Endodermal cell (in vitro differentiated cells): ENCODE results near the gene TPST1. TPM values are rescaled to one million over a fixed set of nuclear protein-coding genes. Genes with fewer than 3 reads are reported as not detected.

Source experiments
- DNase-seq: peaks from one replicate; pipeline ENCODE4 v3.0.0-alpha.2; 2017
- H3K27ac ChIP-seq: 2 replicates; pipeline ENCODE4 v1.5.1; 2013; ENCODE audit warnings: mild to moderate bottlenecking, low read depth, low read length, moderate library complexity
- H3K27me3 ChIP-seq: 2 replicates; pipeline ENCODE4 v1.6.1; 2013; ENCODE audit warnings: mild to moderate bottlenecking, low read length, moderate library complexity; ENCODE audit not compliant: insufficient read depth, control insufficient read depth, poor library complexity, severe bottlenecking
- H3K36me3 ChIP-seq: 2 replicates; pipeline ENCODE4 v1.7.0; 2013; ENCODE audit warnings: mild to moderate bottlenecking, low read length, moderate library complexity; ENCODE audit not compliant: control insufficient read depth, insufficient read depth
- H3K4me1 ChIP-seq: one replicate; pipeline ENCODE4 v1.7.0; 2013; ENCODE audit warnings: low read length; ENCODE audit not compliant: control insufficient read depth, insufficient read depth
- H3K4me3 ChIP-seq: 2 replicates; pipeline ENCODE4 v1.5.1; 2013; ENCODE audit warnings: mild to moderate bottlenecking, low read length, moderate library complexity
- H3K9ac ChIP-seq: 2 replicates; pipeline ENCODE4 v1.6.1; 2013; ENCODE audit warnings: mild to moderate bottlenecking, low read length, moderate library complexity; ENCODE audit not compliant: poor library complexity, severe bottlenecking; ENCODE audit errors: extremely low read depth
- H3K9me3 ChIP-seq: 2 replicates; pipeline ENCODE4 v1.6.1; 2013; ENCODE audit warnings: mild to moderate bottlenecking, low read length, moderate library complexity; ENCODE audit not compliant: control insufficient read depth
- H3K27ac Mint-ChIP-seq: 2 replicates; pipeline ENCODE4 v1.8.0; 2020; ENCODE audit warnings: mixed read lengths
- H3K27me3 Mint-ChIP-seq: 2 replicates; pipeline ENCODE4 v1.8.0; 2021; ENCODE audit warnings: mild to moderate bottlenecking, mixed read lengths; ENCODE audit not compliant: insufficient read depth
- H3K36me3 Mint-ChIP-seq: 2 replicates; pipeline ENCODE4 v1.8.0; 2020; ENCODE audit warnings: low read depth, mixed read lengths
- H3K4me1 Mint-ChIP-seq: 2 replicates; pipeline ENCODE4 v1.8.0; 2020; ENCODE audit warnings: mixed read lengths
- H3K4me3 Mint-ChIP-seq: 2 replicates; pipeline ENCODE4 v1.8.0; 2020; ENCODE audit warnings: mild to moderate bottlenecking, moderate library complexity, mixed read lengths
- H3K9me3 Mint-ChIP-seq: 2 replicates; pipeline ENCODE4 v1.8.0; 2020; ENCODE audit warnings: mild to moderate bottlenecking, mixed read lengths
- WGBS, 2 experiments: methylation state at CpG; one replicate each; pipeline versions ENCODE4 v1.1.5 to v1.1.7; 2013; ENCODE audit warnings: missing lambda C conversion rate in 2 of 2, mixed read lengths in 1 of 2; ENCODE audit not compliant: insufficient coverage in 1 of 2, insufficient read length in 1 of 2; 5-methylcytosine and 5-hydroxymethylcytosine counted together
- total RNA-seq, 2 donors: library from RNA; stranded (reverse); fragmentation: NEBNext Ultra II Directional in 1 of 2; extraction: Animal tissue kit (Norgen Biotek cat#: 25700) in 1 of 2; gene quantifications; 2 replicates in 1 of 2; 3 replicates in 1 of 2; pipeline ENCODE4 v1.2.1, GENCODE V29; 2021
- TF ChIP-seq, protein P1 (sequence below): fragments of 200-600 bp; sonication (generic); conservative IDR thresholded peaks from 2 replicates; pipeline ENCODE4 v1.5.0; 2021; ENCODE audit warnings: antibody characterized with exemption, mild to moderate bottlenecking

The TPST1 gene
- total RNA-seq, 2 donors from 2014 or later, result 38.3 to 43.8 TPM

DNA sequence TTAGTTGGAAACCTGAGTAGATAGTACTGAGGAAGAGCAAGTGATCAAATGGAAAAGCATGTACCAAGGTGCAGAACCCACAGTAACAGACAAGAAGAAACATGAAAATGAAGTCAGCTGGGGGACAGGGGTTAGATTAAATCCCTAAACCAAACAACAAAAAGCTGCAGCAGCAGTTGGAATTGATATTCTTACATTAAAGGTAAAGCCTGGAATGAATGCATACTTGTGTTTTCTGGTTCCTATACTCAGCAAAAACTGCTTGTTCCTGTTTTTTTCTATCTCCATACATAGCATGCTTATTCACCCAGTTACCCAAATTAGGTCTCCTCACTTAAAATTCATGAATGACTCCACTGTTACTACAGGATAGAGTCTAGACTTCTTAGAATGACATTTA, 92.4 kb downstream of the TPST1 start:
- Mint-ChIP-seq H3K27ac (no peak overlapping the region), H3K36me3 (peaks cover 29% of the 10 kb centered on the region), H3K27me3 (no peaks in the 10 kb centered on the region), H3K4me1 (peaks cover 23% of the 10 kb centered on the region), H3K4me3 (no peak overlapping the region), H3K9me3 (peaks cover 36% of the 10 kb centered on the region)
- no peak overlapping the region for H3K27ac ChIP-seq
- peaks cover 11% of the 10 kb centered on the region for H3K4me1 ChIP-seq
- TF ChIP-seq, protein P1, sequence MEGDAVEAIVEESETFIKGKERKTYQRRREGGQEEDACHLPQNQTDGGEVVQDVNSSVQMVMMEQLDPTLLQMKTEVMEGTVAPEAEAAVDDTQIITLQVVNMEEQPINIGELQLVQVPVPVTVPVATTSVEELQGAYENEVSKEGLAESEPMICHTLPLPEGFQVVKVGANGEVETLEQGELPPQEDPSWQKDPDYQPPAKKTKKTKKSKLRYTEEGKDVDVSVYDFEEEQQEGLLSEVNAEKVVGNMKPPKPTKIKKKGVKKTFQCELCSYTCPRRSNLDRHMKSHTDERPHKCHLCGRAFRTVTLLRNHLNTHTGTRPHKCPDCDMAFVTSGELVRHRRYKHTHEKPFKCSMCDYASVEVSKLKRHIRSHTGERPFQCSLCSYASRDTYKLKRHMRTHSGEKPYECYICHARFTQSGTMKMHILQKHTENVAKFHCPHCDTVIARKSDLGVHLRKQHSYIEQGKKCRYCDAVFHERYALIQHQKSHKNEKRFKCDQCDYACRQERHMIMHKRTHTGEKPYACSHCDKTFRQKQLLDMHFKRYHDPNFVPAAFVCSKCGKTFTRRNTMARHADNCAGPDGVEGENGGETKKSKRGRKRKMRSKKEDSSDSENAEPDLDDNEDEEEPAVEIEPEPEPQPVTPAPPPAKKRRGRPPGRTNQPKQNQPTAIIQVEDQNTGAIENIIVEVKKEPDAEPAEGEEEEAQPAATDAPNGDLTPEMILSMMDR, result no peak
- no peaks in the 10 kb centered on the region for H3K27me3 ChIP-seq
- no peak overlapping the region for H3K9ac ChIP-seq
- DNase-seq, result no peak
- H3K4me3 ChIP-seq, result peak overlapping the region; percentile 21
- H3K36me3 ChIP-seq, result peaks cover 22% of the 10 kb centered on the region
- peaks cover 42% of the 10 kb centered on the region for H3K9me3 ChIP-seq

DNA sequence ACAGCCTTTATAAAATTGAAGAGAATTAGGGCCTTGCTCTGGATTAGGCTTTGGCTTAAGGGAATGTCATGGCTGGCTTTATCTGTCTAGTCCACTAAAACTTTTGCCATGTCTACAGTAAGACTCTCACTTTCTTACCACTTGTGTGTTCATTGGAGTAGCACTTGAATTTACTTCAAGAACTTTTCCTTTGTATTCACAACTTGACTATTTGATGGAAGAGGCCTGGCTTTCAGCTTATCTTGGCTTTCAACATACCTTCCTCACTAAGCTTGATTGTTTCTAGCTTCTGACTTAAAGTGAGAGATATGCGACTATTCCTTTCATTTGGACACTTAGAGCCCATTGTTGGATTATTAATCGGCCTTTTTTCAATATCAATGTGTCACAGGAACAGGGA, 96.1 kb downstream of the TPST1 start:
- Mint-ChIP-seq H3K27ac (peak overlapping the region; percentile 35), H3K36me3 (peaks cover 23% of the 10 kb centered on the region), H3K4me1 (peaks cover 46% of the 10 kb centered on the region), H3K4me3 (no peak overlapping the region), H3K27me3 (no peaks in the 10 kb centered on the region), H3K9me3 (peaks cover 30% of the 10 kb centered on the region)
- WGBS, 2 experiments, result 94% methylated on average over 2 of the region's 2 CpGs; no CpG with 5 or more reads in 1 of the 2 experiments
- Histone ChIP-seq H3K4me3 (no peak overlapping the region), H3K9ac (no peak overlapping the region), H3K9me3 (peaks cover 36% of the 10 kb centered on the region), H3K27me3 (no peaks in the 10 kb centered on the region), H3K4me1 (peaks cover 20% of the 10 kb centered on the region), H3K36me3 (peaks cover 22% of the 10 kb centered on the region), H3K27ac (no peak overlapping the region)
- TF ChIP-seq, protein P1, result no peak
- no peak for DNase-seq

DNA sequence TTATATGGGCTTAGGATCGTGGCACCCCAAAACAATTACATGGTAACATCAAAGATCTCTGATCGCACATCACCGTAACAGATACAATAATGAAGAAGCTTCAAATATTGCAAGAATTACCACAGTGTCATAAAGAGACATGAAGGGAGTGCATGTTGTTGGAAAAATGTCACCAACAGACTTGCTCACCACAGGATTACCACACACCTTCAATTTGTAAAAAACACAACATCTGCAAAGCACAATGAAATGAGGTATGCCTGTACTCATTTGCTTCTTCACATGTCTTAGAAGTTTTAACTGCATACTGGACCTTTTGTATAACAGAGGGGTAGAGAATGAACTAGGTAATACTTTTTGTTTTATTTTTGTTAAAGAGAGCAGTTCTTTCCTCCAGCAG, 96.6 kb downstream of the TPST1 start:
- Mint-ChIP-seq H3K4me3 (no peak overlapping the region), H3K27me3 (no peaks in the 10 kb centered on the region), H3K27ac (peak overlapping the region; percentile 24), H3K9me3 (peaks cover 30% of the 10 kb centered on the region), H3K4me1 (peaks cover 49% of the 10 kb centered on the region), H3K36me3 (peaks cover 23% of the 10 kb centered on the region)
- no peak overlapping the region for H3K4me3 ChIP-seq
- no peak for DNase-seq
- WGBS, 2 experiments, result 87% methylated on average over 3 of the region's 3 CpGs; no CpG with 5 or more reads in 1 of the 2 experiments
- no peak overlapping the region for H3K27ac ChIP-seq
- H3K36me3 ChIP-seq, result peaks cover 22% of the 10 kb centered on the region
- no peak overlapping the region for H3K9ac ChIP-seq
- H3K27me3 ChIP-seq, result no peaks in the 10 kb centered on the region
- peaks cover 36% of the 10 kb centered on the region for H3K9me3 ChIP-seq
- TF ChIP-seq, protein P1, result no peak
- peaks cover 20% of the 10 kb centered on the region for H3K4me1 ChIP-seq
